ENCODE measurements around the gene CHRDL2. TPM values are rescaled to one million over a fixed set of nuclear protein-coding genes. Genes with fewer than 3 reads are reported as not detected.
"Not testable (repeated sequence)": the region's sequence is repeated elsewhere in the genome, so short reads cannot be mapped to it uniquely, and the experiment has no call there.

CHRDL2 gene
- total RNA-seq, 2 experiments from 2014 or later, result not detected

GRCh38 chr11:74766905-74767304, 35.7 kb upstream of the CHRDL2 start:
- CTCF ChIA-PET, result no interaction called here
- Mint-ChIP-seq H3K9me3 (peaks cover 2% of the 10 kb centered on the region), H3K4me1 (ENCODE audit: low read depth) (peaks cover 28% of the 10 kb centered on the region), H3K36me3 (ENCODE audit: low read depth) (peaks cover 12% of the 10 kb centered on the region), H3K27me3 (ENCODE audit: low read depth) (no peaks in the 10 kb centered on the region), H3K4me3 (no peak overlapping the region), H3K27ac (no peak overlapping the region)
- intact Hi-C loops (cut with micrococcal nuclease), result no loop called here
- no peak for DNase-seq

GRCh38 chr11:74756571-74756970, 25.3 kb upstream of the CHRDL2 start:
- intact Hi-C loops (cut with micrococcal nuclease), result no loop called here
- H3K27me3 Mint-ChIP-seq (ENCODE audit: low read depth), result no peaks in the 10 kb centered on the region
- H3K9me3 Mint-ChIP-seq, result peaks cover 5% of the 10 kb centered on the region
- peaks cover 28% of the 10 kb centered on the region for H3K4me1 Mint-ChIP-seq (ENCODE audit: low read depth)
- CTCF ChIA-PET, result no interaction called here
- no peak overlapping the region for H3K4me3 Mint-ChIP-seq
- DNase-seq, result no peak
- H3K27ac Mint-ChIP-seq, result no peak overlapping the region
- H3K36me3 Mint-ChIP-seq (ENCODE audit: low read depth), result peaks cover 5% of the 10 kb centered on the region

GRCh38 chr11:74755395-74755995, 24.3 kb upstream of the CHRDL2 start:
- no peak for DNase-seq
- Mint-ChIP-seq H3K4me3 (no peak overlapping the region), H3K27ac (peak overlapping the region; percentile 6), H3K4me1 (ENCODE audit: low read depth) (peaks cover 35% of the 10 kb centered on the region), H3K27me3 (ENCODE audit: low read depth) (no peaks in the 10 kb centered on the region), H3K36me3 (ENCODE audit: low read depth) (peaks cover 9% of the 10 kb centered on the region), H3K9me3 (peaks cover 5% of the 10 kb centered on the region)
- intact Hi-C loops (cut with micrococcal nuclease), result no loop called here
- CTCF ChIA-PET, result interaction anchor here (1.5 kb wide), 1 partner anchor 16 kb away, joined by 4 read pairs; no protein-coding TSS in a partner anchor

GRCh38 chr11:74754507-74755252, 23.5 kb upstream of the CHRDL2 start:
- no peak for DNase-seq

GRCh38 chr11:74751303-74751702, 20.1 kb upstream of the CHRDL2 start:
- no peaks in the 10 kb centered on the region for H3K27me3 Mint-ChIP-seq (ENCODE audit: low read depth)
- CTCF ChIA-PET, result no interaction called here
- no peak overlapping the region for H3K4me3 Mint-ChIP-seq
- H3K4me1 Mint-ChIP-seq (ENCODE audit: low read depth), result peaks cover 55% of the 10 kb centered on the region
- no peak for DNase-seq
- H3K27ac Mint-ChIP-seq, result no peak overlapping the region
- H3K9me3 Mint-ChIP-seq, result peaks cover under 1% of the 10 kb centered on the region
- peaks cover 8% of the 10 kb centered on the region for H3K36me3 Mint-ChIP-seq (ENCODE audit: low read depth)
- intact Hi-C loops (cut with micrococcal nuclease), result no loop called here

More at GRCh38 chr11:74754507-74755252, 23.5 kb upstream of the CHRDL2 start:
- Mint-ChIP-seq H3K27ac (peak overlapping the region; percentile 6), H3K4me3 (no peak overlapping the region), H3K4me1 (ENCODE audit: low read depth) (peaks cover 40% of the 10 kb centered on the region), H3K9me3 (peaks cover 5% of the 10 kb centered on the region), H3K27me3 (ENCODE audit: low read depth) (no peaks in the 10 kb centered on the region), H3K36me3 (ENCODE audit: low read depth) (peaks cover 12% of the 10 kb centered on the region)
- intact Hi-C loops (cut with micrococcal nuclease), result no loop called here
- CTCF ChIA-PET, result interaction anchor here (1.5 kb wide), 1 partner anchor 15 kb away, joined by 4 read pairs; no protein-coding TSS in a partner anchor

GRCh38 chr11:74750598-74750997, 19.4 kb upstream of the CHRDL2 start:
- intact Hi-C loops (cut with micrococcal nuclease); H3K27me3 Mint-ChIP-seq (ENCODE audit: low read depth); H3K4me3 Mint-ChIP-seq; DNase-seq; H3K9me3 Mint-ChIP-seq; H3K36me3 Mint-ChIP-seq (ENCODE audit: low read depth); CTCF ChIA-PET; H3K27ac Mint-ChIP-seq: not testable (repeated sequence)
- peaks cover 55% of the 10 kb centered on the region for H3K4me1 Mint-ChIP-seq (ENCODE audit: low read depth)

GRCh38 chr11:74749965-74750296, 18.7 kb upstream of the CHRDL2 start:
- CTCF ChIA-PET, result interaction anchor here (0.6 kb wide), 1 partner anchor 302 kb away, joined by 3 read pairs; no protein-coding TSS in a partner anchor
- peaks cover 49% of the 10 kb centered on the region for H3K4me1 Mint-ChIP-seq (ENCODE audit: low read depth)
- peaks cover 7% of the 10 kb centered on the region for H3K36me3 Mint-ChIP-seq (ENCODE audit: low read depth)
- H3K9me3 Mint-ChIP-seq, result no peaks in the 10 kb centered on the region
- H3K27ac Mint-ChIP-seq, result no peak overlapping the region
- peak overlapping the region; percentile 83 for H3K4me3 Mint-ChIP-seq
- DNase-seq, result no peak
- intact Hi-C loops (cut with micrococcal nuclease), result loop anchor here (2.0 kb wide), 3 partner anchors 33 to 351 kb away; partner anchors contain the start of genes PGM2L1, SPCS2 and XRRA1
- no peaks in the 10 kb centered on the region for H3K27me3 Mint-ChIP-seq (ENCODE audit: low read depth)

GRCh38 chr11:74749127-74749964, 18.1 kb upstream of the CHRDL2 start:
- CTCF ChIA-PET, result interaction anchor here (0.6 kb wide), 1 partner anchor 301 kb away, joined by 3 read pairs; no protein-coding TSS in a partner anchor
- peak overlapping the region; percentile 83 for H3K4me3 Mint-ChIP-seq
- intact Hi-C loops (cut with micrococcal nuclease), result loop anchor here (2.0 kb wide), 3 partner anchors 33 to 351 kb away; partner anchors contain the start of genes PGM2L1, SPCS2 and XRRA1
- peaks cover 43% of the 10 kb centered on the region for H3K4me1 Mint-ChIP-seq (ENCODE audit: low read depth)
- H3K27ac Mint-ChIP-seq, result peak overlapping the region; percentile 48
- no peaks in the 10 kb centered on the region for H3K9me3 Mint-ChIP-seq
- no peaks in the 10 kb centered on the region for H3K27me3 Mint-ChIP-seq (ENCODE audit: low read depth)
- DNase-seq, result peak; percentile 52
- peaks cover 7% of the 10 kb centered on the region for H3K36me3 Mint-ChIP-seq (ENCODE audit: low read depth)

GRCh38 chr11:74748211-74749126, 17.2 kb upstream of the CHRDL2 start, which contains the start of gene RNF169:
Gene RNF169, plus strand, starts transcription at chr11:74748849. Its CDS starts 32 bp downstream, at chr11:74748881.
- peaks cover 42% of the 10 kb centered on the region for H3K4me1 Mint-ChIP-seq (ENCODE audit: low read depth)
- H3K27ac Mint-ChIP-seq, result peak within 1 kb of the TSS; percentile 71
- peaks cover 7% of the 10 kb centered on the region for H3K36me3 Mint-ChIP-seq (ENCODE audit: low read depth)
- H3K27me3 Mint-ChIP-seq (ENCODE audit: low read depth), result no peaks in the 10 kb centered on the region
- H3K4me3 Mint-ChIP-seq, result peak within 1 kb of the TSS; percentile 83
- CTCF ChIA-PET, result interaction anchor here (0.9 to 1.3 kb wide), 4 partner anchors 9 to 46 kb away, joined by 3 to 8 read pairs (median 4); no protein-coding TSS in a partner anchor
- peak; percentile 94 for DNase-seq
- H3K9me3 Mint-ChIP-seq, result no peaks in the 10 kb centered on the region
- intact Hi-C loops (cut with micrococcal nuclease), result loop anchor here (1.0 to 2.0 kb wide), 5 partner anchors 34 to 350 kb away; partner anchors contain the start of genes LIPT2, PGM2L1, POLD3 and SPCS2

GRCh38 chr11:74746868-74747267, 15.6 kb upstream of the CHRDL2 start:
- H3K27me3 Mint-ChIP-seq (ENCODE audit: low read depth), result no peaks in the 10 kb centered on the region
- no peak overlapping the region for H3K27ac Mint-ChIP-seq
- CTCF ChIA-PET, result interaction anchor here (1.3 kb wide), 1 partner anchor 17 kb away, joined by 3 read pairs; no protein-coding TSS in a partner anchor
- H3K4me1 Mint-ChIP-seq (ENCODE audit: low read depth), result peaks cover 37% of the 10 kb centered on the region
- DNase-seq, result no peak
- H3K36me3 Mint-ChIP-seq (ENCODE audit: low read depth), result peaks cover 7% of the 10 kb centered on the region
- no peaks in the 10 kb centered on the region for H3K9me3 Mint-ChIP-seq
- intact Hi-C loops (cut with micrococcal nuclease), result no loop called here
- H3K4me3 Mint-ChIP-seq, result no peak overlapping the region

- Mint-ChIP-seq H3K27me3 (ENCODE audit: low read depth) (peaks cover 2% of the 10 kb centered on the region), H3K27ac (no peak overlapping the region), H3K36me3 (ENCODE audit: low read depth) (no peaks in the 10 kb centered on the region), H3K9me3 (no peaks in the 10 kb centered on the region), H3K4me1 (ENCODE audit: low read depth) (peaks cover 31% of the 10 kb centered on the region), H3K4me3 (no peak overlapping the region)
- intact Hi-C loops (cut with micrococcal nuclease), result no loop called here
- CTCF ChIA-PET, result interaction anchor here (0.6 to 1.7 kb wide), 7 partner anchors 13 to 347 kb away, joined by 3 to 4 read pairs (median 3); no protein-coding TSS in a partner anchor
- no peak for DNase-seq
These were observed 13.1 kb upstream of the CHRDL2 start for GRCh38 chr11:74744277-74744676.
